CD4-positive, alpha-beta T cell treated with Interferon alpha-2 for 1 hour (primary cell): ENCODE results near the gene SMYD3.
"Not testable (repeated sequence)": the region's sequence is repeated elsewhere in the genome, so short reads cannot be mapped to it uniquely, and the experiment has no call there.

ENCODE experiments used
- DNase-seq, 2 donors: peaks; one replicate each; pipeline ENCODE4 v3.0.0-alpha.2; 2020 to 2022

Gene SMYD3

DNA sequence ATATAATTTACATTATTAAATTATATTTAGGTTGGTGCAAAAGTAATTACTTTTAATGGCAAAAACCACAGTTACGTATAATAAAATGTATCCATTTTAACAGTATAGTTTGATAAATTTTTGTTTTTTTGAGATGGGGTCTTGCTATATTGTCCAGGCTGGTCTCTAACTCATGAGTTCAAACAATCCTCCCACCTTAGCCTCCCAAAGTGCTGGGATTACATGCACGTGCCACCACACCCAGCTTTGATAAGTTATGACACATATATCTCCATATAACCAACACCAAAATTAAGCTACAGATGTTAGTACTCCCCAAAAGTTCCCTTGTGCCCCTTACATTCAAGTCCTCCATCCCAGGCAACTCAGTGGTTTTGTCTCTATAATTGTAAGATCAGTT is 163.1 kb downstream of the SMYD3 start:
- DNase-seq, result no peak

DNA sequence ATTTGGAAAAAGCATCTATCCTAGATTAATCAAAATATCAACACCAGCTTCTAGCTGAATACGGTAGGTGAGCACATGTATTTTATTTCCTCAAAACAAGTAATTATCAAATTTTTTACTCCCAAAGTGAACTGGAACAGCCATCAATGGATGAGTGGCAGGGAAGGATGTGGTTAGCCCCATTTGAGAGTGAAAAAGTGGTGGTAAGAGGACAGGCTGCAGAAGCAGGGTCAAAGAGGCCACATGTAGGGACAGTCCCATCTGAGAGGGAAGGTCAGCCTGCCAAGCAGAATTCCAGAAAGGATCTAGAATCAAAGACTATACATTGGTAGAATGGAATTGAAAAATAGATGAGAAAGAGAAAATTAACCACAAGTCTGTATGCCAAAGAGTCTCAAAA is 163.8 kb downstream of the SMYD3 start:
- no peak for DNase-seq

DNA sequence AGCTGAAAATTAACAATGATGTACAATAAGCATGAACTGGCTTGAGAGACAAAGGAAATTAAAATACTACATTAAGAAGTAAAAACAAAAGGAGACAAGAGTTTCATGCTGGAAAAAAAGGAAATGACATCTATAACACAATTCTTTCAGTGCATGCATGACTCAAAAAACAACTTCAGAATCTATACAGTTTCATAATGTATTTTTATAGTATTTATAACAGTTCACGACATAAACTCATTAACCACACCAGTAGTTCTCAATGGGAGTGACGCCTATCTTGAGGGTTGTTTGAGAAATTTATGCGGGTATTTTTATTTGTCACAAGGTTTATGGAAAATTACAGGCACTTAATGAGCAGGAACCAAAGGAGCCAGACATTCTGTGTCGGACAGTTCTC is 168.5 kb downstream of the SMYD3 start:
- no peak for DNase-seq

DNA sequence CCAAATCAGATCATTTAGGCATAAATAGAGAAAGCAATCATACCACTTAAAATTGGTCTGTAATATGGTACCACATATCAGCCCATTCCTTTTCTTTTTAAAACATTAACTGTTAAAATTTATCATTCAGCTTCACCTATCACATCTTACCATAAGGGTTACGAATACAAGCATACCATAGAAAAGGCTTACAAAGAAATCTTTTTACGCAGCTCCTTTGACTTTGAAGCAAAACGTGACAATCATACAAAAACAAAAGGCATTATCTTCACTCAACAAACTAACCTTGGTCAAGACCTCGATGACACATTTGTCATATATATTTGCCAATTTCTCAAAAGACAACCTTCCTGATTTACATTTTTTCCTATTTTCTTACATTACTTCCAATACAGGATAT is 169.0 kb downstream of the SMYD3 start:
- no peak for DNase-seq

DNA sequence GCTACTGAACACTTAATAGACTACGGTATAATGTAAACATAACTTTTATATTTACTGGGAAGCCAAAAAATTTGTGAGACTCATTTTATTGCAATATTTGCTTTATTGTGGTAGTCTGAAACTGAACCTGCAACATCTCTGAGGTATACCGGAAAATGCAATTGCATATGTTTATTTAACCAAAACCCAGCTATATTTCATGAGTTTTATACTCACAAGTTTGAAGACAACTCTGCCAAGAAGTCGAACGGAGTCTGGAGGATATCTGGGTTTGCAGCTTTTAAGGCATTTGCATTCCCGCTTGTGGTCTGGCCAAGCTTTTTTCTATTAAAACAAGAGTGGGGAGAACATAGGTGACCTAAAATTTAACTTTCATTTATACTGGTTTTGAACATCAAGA is 171.9 kb downstream of the SMYD3 start:
- no peak for DNase-seq

DNA sequence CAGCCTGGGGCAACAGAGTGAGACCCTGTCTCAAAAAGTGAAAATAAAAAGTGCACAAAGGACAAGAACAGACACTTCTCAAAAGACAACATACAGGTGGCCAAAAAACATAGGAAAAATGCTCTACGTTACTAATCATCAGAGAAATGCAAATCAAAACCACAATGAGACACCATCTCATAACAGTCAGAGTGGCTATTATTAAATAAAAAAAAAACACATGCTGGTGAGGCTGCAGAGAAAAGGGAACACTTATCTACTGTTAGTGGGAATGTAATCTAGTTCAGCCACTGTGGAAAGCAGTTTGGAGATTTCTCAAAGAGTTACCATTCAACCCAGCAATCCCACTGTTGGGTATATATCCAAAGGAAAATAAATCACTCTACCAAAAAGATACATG is 173.2 kb downstream of the SMYD3 start:
- DNase-seq, result no peak

DNA sequence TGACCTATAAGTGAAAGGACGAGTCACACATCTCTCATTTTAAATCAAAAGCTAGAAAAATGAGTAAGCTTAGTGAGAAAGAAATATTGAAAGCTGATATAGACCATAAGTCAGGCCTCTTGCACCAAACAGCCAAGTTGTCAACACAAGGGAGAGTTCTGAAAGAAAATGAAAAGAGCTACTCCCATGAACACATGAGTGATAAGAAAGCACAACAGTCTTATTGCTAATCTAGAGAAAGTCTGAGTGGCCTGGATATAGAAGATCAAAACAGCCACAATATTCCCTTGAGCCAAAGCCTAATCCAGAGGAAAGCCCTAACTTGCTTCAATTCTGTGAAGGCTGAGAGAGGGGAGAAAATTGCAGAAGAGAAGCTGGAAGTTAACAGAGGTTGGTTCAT is 175.0 kb downstream of the SMYD3 start:
- no peak for DNase-seq

DNA sequence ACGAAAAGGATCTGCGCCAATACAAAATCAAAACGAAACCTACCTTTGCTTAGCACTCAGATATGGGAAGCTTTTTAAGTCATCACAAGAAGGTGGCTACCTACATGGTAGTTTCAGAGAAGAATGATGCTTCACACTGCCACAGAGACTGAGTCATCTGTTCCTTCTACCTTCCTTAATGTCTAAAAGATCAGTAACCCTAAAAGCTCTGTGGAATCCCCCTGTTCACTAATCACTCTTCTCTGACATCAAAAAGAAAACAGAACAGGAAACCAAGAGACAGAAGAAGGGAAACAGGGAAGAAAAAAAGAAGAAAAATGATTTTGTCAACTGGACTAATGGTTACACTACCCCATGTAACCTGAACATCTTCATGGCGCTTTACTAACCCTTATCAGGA is 177.2 kb downstream of the SMYD3 start:
- peak in 1 of 2 donors; percentile 13 for DNase-seq

DNA sequence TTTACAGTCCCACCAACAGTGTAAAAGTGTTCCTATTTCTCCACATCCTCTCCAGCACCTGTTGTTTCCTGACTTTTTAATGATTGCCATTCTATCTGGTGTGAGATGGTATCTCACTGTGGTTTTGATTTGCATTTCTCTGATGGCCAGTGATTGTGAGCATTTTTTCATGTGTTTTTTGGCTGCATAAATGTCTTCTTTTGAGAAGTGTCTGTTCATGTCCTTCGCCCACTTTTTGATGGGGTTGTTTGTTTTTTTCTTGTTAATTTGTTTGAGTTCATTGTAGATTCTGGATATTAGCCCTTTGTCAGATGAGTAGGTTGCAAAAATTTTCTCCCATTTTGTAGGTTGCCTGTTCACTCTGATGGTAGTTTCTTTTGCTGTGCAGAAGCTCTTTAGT is 177.8 kb downstream of the SMYD3 start:
- not testable (repeated sequence) for DNase-seq

DNA sequence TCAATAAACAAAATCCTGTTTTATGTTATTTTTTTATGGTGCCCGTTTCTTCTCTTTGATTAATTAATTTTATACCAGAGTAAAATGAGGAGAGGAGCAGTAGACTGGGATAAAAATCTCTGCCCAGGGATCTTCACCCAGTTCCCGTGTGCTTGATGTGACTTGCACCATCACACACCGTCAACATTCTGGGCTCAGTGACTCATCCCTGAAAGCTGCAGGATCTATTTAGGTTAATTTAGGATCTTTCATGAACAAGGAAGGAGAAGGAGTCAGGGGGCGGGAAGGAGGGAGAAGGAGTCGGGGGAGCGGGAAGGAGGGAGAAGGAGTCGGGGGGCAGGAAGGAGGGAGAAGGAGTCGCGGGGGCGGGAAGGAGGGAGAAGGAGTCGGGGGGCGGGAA is 182.4 kb downstream of the SMYD3 start:
- DNase-seq, result no peak

DNA sequence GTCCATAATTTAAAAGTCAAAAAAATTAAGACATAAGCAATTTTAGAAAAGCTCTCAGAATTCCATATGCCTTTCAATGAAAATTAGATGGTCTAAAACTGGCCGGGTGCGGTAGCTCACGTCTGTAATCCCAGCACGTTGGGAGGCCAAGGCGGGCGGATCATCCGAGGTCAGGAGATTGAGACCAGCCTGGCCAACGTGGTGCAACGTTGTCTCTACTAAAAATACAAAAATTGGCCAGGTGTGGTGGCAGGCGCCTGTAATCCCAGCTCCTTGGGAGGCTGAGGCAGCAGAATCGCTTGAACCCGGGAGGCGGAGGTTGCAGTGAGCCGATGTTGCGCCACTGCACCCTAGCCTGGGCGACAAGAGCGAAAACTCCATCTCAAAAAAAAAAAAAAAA is 183.0 kb downstream of the SMYD3 start:
- not testable (repeated sequence) for DNase-seq

DNA sequence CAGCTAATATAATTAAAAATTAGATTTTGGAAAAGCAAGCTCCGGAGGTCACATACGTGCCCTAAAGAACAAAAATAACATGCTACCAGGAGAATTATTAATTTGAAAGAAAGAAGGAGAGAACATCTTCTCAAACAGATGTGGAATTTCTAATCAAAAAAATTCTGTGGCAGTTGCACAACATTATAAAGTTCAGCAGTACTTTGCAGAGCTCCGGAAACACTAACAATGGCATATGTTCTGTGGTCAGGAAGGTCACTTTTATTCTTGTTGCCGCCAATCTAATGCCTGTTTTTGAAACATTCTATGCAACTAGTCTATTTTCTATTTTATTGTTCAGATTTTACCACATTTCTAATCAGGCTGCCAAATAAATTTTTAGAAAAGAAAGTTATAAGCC is 186.8 kb downstream of the SMYD3 start:
- no peak for DNase-seq

DNA sequence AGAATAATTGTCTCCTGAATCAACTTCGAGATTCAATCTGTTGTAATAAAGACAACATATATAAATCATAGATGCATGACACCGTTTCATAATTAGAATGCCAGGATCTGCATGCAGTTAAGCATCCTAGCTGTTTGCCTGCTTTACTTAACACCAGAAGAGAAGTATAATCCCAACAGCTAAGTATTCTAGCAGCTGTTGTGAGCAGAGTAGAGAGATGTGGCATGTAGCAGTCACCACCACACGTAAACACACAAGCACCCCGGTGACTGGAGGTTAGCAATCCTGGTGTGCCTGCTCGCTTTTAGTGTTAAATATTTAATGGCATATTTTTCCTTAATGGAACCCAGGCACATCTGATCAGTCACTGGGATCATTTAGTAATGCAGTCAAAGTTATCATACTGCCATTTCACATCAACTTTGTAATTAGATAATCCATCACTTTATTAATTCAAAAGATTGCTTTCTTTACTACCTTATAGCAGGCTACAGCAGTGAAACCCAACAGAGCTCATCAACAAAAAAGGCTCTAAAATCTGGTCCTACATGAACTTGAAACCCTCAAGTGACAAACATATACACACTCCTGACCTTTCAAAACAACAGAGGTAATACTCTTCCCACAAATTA is 187.9 kb downstream of the SMYD3 start:
- DNase-seq, result no peak

DNA sequence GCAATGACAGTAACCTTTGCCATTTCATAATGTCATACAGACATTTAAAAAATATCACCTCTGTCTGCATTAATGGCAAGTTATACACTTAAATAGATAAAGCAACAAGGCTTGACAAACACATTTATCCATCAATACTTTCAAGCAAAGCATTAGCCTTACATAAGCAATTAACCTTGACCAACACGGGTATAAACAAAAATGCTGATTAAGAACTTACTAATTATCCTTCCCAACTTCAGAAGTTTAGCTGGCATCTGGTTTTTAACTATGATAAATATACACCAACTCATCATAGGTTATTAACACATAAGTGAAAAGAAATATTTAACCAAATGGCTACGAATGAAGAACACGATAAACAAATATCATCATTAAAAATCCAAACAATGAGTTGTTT is 188.5 kb downstream of the SMYD3 start:
- DNase-seq, result no peak

DNA sequence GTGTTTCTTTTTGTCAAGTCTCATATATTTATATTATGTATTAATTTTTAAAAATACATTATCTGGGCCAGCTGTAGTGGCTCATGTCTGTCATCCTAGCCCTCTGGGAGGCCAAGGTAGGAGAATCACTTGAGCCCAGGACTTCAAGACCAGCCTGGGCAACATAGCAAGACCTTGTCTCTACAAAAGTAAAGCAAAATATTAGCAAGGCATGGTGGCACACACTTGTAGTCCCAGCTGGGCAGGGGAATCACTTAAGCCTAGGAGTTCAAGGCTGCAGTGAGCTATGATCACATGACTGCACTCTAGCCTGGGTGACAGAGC is 189.1 kb downstream of the SMYD3 start:
- DNase-seq, result no peak

DNA sequence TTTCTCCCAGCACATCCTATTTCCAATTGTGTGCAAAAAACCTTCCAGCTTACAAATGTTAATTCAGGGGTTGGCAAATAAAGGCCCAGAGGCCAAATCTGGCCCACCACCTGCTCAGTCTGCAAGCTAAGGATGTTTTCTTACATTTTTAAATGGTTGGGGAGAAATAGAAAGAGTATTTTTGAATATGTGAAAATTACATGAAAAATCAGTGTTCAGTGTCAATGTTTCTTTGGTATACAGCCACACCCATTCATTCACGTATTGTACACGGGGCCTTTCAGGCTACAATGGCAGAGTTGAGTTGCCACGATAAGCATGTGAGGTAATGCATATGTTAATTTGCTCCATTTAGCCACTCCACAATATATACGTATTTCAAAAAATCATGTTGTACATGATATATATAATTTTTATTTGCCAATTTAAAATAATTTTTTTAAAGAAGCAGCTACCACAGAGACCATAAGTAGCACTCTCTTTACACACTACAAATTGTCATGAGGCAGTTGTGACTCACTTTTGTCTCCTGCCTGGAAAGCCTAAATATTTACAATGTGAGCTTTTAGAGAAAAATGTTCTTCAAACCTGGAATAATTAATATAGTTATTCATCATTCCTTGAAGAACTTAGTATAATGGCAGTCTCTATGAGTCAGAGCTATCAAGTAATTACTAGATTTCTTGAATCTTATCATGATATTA is 189.6 kb downstream of the SMYD3 start:
- no peak for DNase-seq

DNA sequence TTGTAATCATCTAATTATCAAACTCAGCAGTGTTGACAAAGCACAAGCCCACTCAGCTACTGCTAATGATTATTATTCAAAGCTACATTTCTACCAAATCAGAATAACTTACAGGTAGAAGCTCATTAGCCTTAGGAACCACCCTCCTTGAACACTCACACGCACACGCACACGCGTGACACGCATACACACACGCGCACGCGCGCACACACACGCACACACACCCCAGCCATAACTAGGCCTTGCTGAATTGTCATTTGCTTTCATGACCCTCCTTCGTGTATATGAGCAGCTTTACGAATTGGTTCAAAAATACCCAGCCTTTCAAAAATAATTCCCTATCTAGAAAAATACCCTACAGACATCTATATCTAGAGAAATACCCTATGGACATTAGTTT is 195.6 kb downstream of the SMYD3 start:
- no peak for DNase-seq

DNA sequence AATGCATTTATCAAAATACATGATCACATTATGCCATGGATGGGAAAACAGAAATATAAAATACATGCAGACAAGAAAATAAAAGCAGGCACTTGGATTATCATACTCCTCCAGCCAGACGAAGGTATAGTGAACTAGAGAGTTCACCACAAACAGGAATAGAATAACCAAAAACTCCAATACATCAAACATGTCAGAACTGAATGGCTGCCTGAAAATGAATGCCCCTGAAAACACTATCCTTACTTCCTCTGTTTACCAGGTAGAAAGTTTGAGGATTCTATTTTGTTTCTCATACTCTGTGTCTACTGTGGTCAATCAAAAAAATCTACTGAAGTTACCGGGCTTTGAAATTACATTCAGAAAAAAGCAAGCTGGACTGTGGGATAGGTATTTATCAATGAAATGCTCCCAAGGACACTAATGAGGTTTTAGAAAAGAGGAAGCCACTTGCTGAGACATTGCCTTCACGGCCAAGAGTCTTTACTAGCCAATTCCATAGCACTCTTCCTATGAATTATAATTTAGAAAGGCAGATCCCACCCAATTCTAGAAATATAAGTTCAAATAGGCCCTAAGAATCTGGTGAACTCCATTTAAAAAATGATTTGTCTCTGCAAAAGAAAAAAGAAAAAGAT is 197.7 kb downstream of the SMYD3 start:
- DNase-seq, result no peak

DNA sequence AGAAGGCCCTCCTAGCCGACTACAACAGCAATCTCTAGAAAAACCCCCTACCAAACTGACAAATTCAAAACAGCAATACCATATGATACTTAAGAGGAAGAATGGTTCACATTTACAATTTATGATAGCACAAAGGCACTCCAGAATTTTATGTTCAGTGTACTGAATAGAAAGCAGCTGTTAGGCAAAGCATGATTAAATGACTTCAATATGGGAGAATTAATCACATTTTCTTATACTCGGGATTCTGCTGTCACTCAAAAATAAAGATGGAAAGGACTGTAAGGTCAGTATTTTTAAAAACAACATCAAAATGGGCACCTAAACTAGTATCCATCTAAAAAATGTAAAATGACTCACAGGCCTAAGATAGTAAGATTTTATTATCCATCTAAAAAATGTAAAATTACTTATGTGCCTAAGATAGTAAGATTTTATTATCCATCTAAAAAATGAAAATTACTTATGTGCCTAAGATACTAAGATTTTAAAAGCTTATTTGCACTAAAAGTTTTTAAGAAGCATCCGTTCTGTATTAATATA is 198.5 kb downstream of the SMYD3 start:
- no peak for DNase-seq

DNA sequence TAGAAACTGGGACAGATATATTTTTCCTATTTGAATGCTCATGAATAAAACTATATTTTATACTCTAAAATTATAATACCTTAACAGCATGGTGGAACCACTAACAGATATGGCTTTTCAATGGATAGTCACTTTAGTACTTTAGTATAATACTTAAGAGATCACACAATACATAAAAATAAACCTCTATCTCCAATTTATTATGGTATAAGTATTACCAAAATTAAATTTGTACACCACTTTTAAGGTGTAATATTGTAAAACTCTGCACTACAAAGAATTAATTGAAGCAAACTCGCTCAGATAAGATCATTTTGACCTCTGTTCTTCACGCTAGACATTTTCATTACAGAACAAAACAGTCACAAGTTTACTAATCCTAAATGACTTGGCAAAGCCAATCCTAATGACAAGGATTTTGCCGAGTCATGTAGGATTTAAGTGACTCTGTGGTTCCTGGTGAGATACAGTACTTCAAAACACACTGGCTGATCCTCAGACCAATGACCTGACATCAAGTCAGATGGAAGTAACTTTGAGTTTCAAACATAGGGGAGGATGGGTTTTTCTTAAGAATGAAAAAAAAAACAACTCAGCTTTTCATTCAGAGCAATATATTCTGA is 200.6 kb downstream of the SMYD3 start:
- no peak for DNase-seq

DNA sequence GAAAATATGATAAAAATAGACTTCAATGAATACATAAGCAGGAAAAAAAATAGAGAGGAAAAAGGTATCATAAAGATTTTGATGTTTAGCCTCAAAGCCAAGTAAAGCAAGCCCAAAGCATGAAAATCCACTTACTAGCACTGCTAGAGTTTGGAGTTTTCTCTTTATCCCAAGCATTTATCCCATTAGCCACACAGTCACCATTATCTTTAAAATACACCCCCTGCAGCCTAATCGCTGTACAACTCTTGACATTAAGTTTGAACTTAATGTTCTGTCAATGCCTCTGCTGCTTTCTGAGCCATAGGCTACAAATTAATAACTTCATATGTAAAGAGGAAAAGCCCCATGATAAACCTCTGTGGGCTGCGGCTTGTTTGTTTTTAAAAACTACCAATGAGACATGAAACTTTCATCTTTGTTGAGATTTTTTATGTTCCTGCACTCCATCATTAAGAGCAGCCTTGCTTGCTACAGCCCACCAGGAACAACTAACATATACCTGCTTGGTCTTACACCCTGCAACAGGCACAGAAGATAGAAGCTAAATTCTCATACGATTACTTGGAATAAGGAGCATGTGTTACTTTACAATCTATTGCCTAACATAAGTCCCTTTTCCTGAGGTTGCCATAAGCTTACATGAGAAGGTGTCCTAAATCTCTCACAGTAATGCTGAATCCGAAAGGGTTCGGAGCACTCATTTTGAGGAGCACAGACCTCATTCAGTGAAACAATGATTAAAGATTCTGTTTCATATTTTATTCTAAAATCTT is 202.4 kb downstream of the SMYD3 start:
- no peak for DNase-seq

DNA sequence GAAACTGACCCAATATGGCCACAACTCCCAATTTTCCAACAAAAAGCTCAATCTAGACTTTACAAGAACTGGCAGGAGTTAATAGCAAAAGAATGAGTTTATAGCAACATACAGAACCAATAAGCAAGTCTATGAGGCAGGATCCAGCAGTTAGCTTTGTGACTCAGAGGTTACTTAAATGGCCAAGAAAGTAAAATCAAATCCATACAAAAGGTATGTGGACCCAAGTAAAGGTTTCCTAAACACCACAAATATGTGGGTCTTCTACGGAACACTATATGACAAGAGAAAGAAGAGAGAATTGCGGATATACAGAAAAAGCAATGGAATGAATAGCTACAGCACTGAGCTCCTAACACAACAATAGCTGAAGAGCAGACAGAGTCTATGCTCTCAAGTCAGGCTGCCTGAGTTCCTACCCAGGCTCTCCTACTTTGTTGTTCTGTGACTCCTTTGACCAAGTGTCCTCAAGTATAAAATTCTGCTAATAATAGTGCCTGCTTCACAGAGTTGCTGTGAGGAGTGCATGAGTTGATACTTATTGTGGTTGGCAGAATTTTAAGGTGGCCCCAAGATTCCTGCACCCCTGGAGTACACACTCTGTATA is 204.3 kb downstream of the SMYD3 start:
- no peak for DNase-seq

DNA sequence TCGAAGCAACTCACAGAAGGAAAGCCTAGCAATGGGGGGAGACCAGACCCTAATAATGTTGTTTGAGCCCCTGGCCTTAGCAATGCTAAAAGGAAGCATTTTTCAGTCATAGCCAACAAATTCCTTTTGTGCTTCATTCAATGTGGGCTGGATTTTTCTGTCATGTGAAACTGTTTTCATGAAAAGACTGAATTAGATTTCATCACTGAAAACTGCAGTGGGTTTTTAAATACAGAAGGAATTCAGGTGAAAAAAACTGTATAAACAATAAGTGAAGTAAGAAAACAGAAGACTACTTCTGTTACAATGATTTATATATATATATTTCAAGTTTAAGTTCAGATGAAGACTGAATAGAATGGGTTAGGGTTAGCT is 204.8 kb downstream of the SMYD3 start:
- no peak for DNase-seq
